ENCODE data around the gene KRTAP4-3.
"Not testable (repeated sequence)": the region's sequence is repeated elsewhere in the genome, so short reads cannot be mapped to it uniquely, and the experiment has no call there.

DNA sequence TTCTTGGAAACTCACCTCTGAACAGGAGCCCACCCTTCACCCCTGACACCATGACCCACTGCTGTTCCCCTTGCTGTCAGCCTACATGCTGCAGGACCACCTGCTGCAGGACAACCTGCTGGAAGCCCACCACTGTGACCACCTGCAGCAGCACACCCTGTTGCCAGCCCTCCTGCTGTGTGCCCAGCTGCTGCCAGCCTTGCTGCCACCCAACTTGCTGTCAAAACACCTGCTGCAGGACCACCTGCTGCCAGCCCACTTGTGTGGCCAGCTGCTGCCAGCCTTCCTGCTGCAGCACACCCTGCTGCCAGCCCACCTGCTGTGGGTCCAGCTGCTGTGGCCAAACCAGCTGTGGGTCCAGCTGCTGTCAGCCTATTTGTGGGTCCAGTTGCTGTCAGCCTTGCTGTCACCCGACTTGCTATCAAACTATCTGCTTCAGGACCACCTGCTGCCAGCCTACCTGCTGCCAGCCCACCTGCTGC, 21.9 kb upstream of the KRTAP4-3 start, which contains the start of gene KRTAP9-1:
- TF ChIP-seq, protein P1, sequence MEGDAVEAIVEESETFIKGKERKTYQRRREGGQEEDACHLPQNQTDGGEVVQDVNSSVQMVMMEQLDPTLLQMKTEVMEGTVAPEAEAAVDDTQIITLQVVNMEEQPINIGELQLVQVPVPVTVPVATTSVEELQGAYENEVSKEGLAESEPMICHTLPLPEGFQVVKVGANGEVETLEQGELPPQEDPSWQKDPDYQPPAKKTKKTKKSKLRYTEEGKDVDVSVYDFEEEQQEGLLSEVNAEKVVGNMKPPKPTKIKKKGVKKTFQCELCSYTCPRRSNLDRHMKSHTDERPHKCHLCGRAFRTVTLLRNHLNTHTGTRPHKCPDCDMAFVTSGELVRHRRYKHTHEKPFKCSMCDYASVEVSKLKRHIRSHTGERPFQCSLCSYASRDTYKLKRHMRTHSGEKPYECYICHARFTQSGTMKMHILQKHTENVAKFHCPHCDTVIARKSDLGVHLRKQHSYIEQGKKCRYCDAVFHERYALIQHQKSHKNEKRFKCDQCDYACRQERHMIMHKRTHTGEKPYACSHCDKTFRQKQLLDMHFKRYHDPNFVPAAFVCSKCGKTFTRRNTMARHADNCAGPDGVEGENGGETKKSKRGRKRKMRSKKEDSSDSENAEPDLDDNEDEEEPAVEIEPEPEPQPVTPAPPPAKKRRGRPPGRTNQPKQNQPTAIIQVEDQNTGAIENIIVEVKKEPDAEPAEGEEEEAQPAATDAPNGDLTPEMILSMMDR (IDR thresholded peaks at IDR 0.05): not testable (repeated sequence)
- not testable (repeated sequence) for TF ChIP-seq POLR2A (IDR thresholded peaks at IDR 0.05)

Data from uterus (tissue), 2 donors.